ENCODE data around the gene ECM1.

The ECM1 gene

DNA sequence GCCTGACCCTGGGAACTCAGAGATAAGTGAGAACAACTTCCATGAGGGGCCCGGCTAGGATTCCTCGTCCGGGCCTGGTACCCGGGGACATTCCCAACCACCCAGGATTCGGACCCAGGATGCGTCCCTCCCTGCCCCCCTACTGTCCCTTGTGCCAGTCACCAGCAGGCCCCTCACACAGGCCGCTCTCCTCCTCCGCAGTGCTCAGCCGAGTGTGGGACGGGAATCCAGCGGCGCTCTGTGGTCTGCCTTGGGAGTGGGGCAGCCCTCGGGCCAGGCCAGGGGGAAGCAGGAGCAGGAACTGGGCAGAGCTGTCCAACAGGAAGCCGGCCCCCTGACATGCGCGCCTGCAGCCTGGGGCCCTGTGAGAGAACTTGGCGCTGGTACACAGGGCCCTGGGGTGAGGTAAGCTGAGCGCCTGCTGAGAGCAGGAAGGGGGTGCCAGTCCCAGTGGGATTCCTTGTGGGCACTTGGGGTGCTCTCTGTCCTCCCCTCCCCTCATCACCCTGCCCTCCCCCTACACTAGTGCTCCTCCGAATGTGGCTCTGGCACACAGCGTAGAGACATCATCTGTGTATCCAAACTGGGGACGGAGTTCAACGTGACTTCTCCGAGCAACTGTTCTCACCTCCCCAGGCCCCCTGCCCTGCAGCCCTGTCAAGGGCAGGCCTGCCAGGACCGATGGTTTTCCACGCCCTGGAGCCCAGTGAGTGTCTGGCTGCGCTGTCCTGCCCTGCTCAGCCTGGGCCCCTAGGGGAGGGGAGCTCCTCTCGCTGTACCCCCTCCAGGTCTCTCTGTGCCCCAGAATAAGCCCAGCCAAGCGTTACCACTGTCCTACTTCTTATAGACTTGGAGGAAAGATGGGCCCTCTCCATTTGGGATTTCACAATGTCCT, 51.1 kb downstream of the ECM1 start:
- no peak for DNase-seq (ENCODE audit: low read depth)

DNA sequence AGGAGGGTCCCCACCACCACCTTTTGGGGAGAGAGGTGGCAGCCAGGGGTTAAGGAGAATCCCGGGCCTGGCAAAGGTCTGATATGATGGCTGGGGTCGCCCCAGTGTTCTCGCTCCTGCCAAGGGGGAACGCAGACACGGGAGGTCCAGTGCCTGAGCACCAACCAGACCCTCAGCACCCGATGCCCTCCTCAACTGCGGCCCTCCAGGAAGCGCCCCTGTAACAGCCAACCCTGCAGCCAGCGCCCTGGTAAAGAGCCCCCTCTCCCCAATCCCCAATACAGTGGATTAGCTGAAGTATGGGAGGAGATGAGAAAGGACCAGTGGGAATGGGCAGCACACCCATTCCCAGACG, 51.7 kb downstream of the ECM1 start:
- no peak for DNase-seq (ENCODE audit: low read depth)

DNA sequence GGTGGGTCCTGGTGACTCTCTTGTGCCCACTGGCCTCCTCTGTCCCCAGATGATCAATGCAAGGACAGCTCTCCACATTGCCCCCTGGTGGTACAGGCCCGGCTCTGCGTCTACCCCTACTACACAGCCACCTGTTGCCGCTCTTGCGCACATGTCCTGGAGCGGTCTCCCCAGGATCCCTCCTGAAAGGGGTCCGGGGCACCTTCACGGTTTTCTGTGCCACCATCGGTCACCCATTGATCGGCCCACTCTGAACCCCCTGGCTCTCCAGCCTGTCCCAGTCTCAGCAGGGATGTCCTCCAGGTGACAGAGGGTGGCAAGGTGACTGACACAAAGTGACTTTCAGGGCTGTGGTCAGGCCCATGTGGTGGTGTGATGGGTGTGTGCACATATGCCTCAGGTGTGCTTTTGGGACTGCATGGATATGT, 52.1 kb downstream of the ECM1 start:
- DNase-seq (ENCODE audit: low read depth) = no peak

DNA sequence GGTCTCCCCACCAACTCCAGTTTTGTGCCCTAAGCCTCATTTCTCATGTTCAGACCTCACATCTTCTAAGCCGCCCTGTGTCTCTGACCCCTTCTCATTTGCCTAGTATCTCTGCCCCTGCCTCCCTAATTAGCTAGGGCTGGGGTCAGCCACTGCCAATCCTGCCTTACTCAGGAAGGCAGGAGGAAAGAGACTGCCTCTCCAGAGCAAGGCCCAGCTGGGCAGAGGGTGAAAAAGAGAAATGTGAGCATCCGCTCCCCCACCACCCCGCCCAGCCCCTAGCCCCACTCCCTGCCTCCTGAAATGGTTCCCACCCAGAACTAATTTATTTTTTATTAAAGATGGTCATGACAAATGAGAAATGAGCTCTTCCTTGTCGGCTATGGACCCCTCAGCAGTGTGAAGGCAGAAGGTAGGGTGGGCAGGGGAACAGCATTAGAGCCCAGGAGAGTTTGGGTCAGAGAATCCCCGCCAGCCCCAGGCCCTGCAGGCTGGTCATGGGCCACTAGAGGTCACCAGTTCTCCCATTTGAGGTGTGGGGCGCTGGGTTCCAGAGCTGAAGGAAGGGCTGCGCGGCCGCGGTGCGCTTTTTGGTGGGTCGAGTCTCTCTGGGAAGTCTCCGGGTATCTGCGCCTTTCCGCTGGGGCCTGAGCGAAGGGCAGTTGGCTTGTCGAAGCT, 52.8 kb downstream of the ECM1 start:
- DNase-seq (ENCODE audit: low read depth) = no peak

DNA sequence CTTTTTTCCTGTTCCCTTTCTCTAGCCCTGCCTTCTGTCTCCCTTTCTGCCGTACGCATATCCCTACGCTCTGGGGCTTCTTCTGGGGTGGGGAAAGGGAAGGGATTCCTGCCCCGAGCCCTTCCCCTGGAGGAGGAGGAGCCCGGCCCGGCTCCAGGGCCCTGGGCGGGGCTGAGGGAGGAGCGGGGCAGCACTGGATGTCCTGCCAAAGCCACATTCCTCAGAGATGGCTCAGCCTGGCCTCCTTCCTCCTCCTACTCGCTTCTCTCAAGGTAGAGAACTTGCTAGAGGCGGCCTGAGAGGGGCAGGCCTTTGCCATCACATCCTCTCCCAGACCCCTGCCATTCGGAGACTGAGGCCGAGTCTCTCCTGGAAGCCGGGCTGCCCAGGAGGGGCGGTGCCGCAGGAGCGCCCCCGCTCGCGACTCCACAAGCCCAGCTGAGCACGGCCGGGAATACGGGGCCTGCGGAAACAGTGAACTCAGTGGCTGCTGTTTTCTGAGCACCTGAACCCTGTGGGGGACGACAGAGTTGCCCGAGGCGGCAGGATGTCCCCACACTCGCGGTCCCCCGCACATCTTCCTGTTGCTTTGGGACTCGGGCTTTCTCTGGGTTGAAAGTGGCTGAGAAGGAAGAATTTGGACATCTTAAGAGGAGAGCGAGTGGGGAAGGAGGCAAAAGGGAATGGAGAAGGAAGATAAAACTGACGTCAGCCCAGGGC, 53.5 kb downstream of the ECM1 start:
- DNase-seq (ENCODE audit: low read depth) = peak; percentile 93

DNA sequence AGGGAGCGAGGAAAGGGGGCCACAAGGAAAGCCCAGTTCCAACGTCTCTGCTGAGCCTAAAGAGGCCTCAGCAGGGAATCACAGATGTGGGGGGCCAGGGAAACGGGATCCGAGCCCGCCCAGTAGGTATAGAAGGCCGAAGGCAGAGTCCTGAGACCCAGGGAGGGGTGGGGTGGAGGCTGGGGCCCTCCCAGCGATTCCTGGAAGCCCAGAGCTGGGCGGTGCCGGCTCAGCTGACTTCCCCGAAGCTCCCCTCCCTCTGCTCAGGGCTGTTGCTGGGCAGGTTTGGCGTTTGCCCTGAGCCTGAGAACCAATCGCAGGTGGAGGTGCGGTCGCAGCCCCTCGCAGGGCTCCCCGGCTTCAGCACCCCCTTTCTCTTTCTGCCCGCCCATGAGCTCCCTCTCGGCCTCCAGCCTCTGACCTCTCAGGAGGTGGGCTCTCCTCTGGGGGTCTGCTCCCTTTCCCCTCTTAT, 54.1 kb downstream of the ECM1 start:
- DNase-seq (ENCODE audit: low read depth) = no peak

DNA sequence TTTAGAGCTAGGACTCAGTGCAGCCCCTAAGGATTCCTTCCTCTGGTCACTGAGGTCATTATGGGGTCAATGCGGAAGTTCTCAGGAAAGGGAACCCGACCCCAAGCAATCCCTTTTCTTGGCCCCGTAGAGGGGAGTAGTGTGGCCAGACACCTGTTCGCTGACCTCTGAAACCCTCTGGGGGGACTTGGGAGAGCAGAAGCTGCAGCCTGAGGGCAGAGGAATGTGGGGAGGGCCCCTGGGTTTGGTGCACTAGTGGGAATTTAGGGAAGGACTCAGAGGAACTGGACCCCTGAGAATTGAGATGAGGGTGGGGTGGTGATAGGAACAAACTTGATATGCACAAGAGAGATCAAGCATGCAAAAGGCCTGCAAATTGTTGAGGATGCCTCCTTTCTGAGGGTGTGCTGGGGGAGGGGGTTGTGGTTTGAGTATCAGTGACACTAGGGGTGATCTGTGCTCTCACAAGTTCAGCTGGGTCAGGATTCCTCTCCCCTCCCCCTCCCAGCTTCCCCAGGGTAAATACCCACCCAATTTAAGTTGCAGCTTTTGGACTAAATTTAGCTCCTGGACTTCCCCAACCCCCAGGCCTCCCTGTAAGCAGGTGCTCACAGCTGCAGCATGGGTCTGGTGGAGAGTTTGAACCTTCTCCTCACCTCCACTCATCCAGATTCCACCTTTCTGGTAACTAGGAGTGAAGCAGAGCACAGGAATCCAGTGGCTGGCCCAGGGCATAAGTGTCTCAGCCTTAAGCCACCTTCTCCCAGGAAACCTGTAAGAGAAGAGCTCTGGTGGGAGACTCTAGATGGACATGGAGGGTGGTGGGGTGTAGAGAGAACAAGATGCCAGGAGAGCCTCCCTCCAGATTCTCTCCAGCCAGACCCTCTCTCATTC, 54.8 kb downstream of the ECM1 start:
- DNase-seq (ENCODE audit: low read depth) = no peak

Data from HS-5 (cell line).